HG03575 (cell line): ENCODE data around the gene LILRA2.
"Not testable (repeated sequence)": the region's sequence is repeated elsewhere in the genome, so short reads cannot be mapped to it uniquely, and the experiment has no call there.

Source experiments
- ATAC-seq: cut with Tn5 transposase; IDR thresholded peaks from one replicate; pipeline ENCODE4 v1.9.1; 2021; ENCODE audit not compliant: unreplicated experiment, insufficient number of reproducible peaks, low FRiP score; ENCODE audit errors: extremely low read depth

LILRA2 gene

DNA sequence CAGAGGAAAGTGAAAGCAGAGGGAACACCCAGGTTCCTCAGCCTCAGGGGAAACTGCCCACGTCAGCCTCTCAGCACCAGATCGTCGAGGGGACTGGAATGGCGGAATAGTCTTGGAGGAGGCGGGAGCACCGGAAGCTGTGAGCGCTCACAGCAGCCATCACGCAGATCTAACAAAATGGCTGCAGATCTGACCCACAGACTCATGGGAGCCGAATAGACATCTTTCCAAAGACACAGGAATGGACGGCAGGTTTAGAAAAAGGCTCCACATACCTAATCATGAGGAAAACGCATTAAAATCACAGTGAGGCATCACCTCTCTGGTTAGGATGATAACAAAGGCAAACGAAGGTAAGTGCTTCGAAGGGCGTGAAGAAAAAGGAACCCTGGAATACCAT is 11.8 kb upstream of the LILRA2 start:
- ATAC-seq, result no peak

DNA sequence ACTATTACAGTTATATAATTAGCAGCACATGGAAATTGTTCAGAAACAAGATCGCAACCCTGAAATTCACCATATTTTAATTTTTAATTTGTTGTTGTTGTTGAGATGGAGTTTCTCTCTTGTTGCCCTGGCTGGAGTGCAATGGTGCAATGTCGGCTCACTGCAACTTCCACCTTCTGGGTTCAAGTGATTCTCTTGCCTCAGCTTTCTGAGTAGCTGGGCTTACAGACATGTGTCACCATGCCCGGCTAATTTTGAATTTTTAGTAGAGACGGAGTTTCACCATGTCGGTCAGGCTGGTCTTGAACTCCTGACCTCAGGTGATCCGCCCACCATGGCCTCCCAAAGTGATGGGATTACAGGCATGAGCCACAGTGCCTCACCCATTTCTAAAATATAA is 10.4 kb upstream of the LILRA2 start:
- ATAC-seq, result not testable (repeated sequence)

DNA sequence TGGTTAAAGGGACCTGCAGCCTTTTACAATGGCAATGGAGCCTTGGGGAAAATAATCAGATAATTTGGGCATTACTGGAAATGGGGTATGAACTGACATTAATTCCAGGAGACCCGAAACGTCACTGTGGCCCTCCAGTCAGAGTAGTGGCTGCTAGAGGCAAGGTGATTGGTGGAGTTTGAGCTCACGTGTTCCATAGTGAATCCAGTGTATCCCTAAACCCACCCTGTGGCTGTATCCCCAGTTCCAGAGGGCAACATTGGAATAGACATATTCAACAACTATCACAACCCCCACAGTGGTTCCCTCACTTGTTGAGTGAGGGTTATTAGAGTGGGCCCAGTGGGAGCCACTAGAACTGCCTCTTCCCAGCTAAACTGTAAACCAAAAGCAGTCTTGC is 3.3 kb upstream of the LILRA2 start:
- no peak for ATAC-seq

DNA sequence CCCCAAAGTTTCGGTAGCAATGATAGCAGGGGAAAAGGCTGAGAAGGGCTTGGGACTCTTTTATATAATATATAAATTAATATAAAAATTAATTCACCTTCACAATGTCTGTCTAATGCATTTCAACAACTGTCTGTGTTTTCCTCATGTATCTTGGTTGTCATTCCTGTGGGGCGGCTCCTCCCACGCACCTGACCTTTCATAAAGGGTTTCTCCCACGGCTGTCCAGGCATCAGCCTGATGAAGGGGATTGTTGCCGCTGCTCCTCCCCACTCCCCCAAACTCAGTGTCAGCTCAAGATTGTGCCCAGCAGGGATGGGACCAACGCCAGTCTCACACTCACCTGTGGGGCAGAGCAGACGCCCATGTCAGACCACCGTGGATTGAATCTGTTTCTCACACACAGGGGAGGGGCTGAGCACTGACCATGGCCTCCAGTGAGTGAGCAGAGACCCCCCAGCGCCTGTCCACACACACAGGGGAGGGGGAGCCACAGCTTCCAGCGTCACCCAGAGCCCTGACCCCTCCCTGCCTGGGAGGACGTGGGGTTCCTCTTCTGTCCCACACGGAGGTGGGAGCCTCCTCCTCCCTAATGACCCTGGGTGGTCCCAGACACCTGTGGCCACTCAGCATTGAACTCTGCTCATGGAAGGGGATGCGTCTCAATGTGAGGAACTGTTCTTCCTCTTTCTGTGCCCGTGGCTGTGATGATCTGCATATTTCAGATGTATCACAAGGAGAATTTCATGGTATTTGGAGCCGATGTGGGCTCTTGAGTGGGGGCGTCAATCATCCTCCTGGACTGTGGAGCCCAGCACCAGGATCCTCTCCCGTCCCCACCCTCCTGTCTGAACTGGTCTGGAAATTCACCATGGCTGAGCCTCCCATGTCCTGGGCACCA is 1.6 kb upstream of the LILRA2 start:
- ATAC-seq, result not testable (repeated sequence)

DNA sequence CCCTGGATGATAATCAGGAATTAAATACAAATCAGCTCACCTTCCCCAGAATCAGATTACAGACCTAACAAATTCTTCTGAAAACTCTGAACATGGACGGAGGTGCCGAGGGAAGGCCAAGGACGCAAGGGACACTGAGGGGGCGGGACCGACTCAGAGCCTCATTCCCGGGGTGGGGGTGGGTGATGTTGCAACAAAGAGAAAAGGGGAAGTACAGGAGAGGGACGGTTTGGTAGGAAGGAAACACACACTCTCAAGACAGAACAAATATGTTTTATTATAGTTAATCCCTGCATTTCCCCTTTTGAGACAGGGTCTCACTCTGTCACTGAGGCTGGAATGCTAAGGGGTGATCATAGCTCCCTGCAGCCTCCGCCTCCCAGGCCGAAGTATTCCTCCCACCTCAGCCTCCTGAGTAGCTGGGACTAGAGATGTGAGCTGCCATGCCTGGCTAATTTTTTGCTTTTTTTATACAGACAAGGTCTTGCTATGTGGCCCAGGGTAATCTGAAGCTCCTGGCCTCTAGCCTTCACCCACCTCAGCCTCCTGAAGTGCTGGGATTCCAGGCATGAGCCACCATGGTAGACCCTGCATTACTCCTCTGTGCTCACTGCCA is 786 bp upstream of the LILRA2 start:
- ATAC-seq, result no peak

DNA sequence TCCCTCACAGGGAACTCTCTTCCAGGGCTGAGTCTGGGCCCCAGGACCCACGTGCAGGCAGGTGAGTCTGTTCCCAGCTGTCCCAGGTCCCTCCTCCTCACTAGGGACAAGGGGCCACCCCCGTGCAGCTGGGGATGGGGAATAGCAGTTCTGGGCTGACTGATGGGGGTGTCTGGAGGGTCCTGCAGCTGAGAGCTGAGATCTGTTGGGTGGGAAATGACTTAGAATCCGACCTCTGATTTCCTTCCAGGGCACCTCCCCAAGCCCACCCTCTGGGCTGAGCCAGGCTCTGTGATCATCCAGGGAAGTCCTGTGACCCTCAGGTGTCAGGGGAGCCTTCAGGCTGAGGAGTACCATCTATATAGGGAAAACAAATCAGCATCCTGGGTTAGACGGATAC is 461 bp downstream of the LILRA2 start:
- ATAC-seq, result no peak

DNA sequence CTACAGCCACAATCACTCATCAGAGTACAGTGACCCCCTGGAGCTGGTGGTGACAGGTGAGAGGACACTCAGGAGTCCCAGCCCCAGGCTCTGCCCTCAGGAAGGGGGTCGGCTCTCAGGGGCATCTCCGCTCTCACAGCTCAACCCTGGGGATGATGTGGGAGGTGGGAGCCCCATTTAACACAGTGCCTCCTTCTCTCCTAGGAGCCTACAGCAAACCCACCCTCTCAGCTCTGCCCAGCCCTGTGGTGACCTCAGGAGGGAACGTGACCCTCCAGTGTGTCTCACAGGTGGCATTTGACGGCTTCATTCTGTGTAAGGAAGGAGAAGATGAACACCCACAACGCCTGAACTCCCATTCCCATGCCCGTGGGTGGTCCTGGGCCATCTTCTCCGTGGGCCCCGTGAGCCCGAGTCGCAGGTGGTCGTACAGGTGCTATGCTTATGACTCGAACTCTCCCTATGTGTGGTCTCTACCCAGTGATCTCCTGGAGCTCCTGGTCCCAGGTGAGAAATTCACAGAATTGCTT is 1.0 kb downstream of the LILRA2 start:
- ATAC-seq, result no peak

DNA sequence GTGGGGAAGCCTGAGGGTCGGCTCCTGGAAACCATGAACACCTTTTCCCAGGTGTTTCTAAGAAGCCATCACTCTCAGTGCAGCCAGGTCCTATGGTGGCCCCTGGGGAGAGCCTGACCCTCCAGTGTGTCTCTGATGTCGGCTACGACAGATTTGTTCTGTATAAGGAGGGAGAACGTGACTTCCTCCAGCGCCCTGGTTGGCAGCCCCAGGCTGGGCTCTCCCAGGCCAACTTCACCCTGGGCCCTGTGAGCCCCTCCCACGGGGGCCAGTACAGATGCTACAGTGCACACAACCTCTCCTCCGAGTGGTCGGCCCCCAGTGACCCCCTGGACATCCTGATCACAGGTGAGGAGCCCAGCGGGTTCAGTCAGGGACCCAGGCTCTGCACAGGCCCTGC is 1.6 kb downstream of the LILRA2 start:
- ATAC-seq, result not testable (repeated sequence)

DNA sequence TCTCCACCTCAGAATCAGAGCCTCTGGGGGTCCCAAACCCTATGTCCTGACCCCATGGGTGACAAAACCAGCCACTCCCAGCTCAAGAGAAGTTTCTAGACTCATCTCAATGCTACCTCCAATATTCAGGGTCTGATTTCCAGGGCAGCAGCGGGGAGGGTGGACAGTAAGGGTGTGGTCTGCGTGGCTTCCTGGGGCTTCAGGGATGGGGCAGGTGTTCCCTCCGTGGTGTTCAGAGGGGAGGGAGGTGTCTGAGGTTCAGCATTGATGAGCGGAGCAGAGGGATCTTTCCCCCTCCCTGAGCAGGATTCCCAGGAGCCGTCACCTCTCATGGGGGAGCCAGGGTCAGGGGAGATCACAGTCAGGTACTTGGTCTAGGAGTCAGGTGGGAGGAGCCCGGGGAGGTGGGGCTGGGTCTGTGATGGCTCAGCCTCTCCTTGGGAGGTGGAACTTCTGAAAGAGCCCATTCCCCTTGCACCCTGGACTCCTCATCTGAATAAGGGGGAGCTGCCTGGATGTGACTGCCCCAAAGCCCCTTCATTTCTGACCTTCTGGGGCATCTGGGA is 2.9 kb downstream of the LILRA2 start:
- no peak for ATAC-seq

DNA sequence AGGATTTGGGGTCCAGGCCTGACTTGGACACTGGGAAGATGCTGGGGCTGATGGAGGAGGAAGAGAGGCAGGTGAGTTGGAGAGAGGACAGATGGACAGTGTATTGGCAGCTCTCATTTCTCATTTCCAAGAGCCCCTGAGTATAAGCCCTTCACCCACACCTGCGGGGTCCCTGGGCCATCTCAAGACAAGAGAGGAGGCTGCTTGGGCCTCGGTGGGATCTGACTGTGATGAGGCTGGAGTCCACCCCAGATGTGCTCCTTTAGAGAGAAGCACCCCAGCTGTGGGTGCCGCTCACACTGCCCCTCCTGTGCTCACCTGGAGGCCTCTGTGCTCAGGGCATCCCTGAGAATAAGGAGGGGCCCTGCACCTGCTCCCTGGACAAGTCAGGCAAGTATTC is 3.7 kb downstream of the LILRA2 start:
- no peak for ATAC-seq

DNA sequence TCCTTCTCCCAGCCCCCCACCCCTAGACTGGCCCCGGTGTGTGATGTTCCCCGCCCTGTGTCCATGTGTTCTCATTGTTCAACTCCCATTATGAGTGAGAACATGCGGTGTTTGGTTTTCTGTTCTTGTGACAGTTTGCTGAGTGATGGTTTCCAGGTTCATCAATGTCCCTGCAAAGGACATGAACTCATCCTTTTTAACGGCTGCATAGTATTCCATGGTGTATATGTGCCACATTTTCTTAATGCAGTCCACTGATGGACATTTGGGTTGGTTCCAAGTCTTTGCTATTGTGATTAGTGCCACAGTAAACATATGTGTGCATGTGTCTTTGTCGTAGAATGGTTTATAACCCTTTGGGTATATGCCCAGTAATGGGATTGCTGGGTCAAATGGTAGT is 4.7 kb downstream of the LILRA2 start:
- ATAC-seq, result not testable (repeated sequence)

DNA sequence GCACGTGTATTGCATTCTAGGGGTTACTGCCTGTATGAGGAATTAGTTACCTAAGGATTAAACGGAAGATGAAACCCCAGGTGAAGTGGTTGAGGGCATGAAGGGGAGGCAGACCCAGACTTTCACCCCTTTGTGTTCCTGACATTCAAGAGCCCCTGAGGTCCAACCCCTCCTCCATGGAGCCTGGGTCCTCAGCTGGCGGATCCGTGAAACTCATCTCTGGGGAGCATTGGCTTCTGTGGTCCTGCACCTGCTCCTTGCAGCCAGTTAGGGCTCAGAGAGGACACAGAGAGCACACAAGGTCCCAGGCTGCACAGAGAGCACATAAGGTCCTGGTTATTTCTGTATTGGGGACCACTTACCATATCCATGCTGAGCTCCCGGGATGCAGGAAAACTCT is 12.8 kb downstream of the LILRA2 start:
- ATAC-seq, result no peak

DNA sequence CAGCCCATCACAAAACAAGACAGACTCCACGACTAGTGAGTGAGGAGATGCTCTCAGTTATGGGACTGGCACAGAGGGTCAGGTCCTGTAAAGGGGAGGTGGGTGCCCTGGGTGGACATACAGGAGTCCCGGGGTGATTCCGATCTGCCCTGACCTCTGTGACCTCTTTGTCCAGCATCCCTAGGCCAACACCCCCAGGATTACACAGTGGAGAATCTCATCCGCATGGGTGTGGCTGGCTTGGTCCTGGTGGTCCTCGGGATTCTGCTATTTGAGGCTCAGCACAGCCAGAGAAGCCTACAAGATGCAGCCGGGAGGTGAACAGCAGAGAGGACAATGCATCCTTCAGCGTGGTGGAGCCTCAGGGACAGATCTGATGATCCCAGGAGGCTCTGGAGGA is 13.4 kb downstream of the LILRA2 start:
- ATAC-seq, result no peak

DNA sequence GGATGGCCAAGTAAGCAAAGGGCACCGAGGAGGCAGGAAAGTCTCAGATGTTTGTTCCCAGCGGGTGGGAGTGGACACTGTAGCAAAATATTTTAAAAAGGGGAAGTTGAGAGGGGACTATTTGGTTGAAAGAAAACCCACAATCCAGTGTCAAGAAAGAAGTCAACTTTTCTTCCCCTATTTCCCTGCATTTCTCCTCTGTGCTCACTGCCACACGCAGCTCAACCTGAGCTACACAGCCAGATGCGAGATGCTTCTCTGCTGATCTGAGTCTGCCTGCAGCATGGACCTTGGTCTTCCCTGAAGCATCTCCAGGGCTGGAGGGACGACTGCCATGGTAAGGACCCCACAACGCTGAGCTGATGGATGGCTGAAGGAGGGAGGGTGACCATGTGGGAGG is 19.9 kb downstream of the LILRA2 start, which contains the start of gene LILRA1:
Gene LILRA1, plus strand, starts transcription at position 188 of the 400 bp plus-strand sequence. CDS start 613 bp downstream, outside the sequence.
- not testable (repeated sequence) for ATAC-seq

DNA sequence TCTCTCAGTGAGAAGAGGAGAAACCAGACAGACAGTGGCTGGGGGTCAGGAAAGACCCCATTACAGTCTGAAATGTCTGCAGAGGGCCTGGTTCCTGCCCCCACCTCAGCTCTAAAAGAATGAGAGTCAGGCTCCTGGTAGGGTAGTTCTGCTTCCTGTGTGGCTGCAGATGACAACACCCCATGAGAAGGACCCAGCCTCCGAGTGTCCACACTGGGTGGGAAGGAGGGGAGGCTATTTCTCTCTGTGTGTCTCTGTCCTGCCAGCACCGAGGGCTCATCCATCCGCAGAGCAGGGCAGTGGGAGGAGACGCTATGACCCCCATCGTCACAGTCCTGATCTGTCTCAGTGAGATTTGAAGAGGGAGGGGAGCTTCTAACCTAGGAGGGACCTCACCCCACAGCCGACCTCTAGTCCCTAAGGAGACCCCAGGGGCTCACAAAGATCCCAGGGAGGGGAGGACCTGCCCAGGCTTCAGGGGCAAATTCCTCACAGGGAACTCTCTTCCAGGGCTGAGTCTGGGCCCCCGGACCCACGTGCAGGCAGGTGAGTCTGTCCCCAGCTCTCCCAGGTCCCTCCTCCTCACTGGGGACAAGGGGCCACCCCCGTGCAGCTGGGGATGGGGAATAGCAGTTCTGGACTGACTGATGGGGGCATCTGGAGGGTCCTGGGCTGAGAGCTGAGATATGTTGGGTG is 20.5 kb downstream of the LILRA2 start:
- ATAC-seq, result not testable (repeated sequence)

DNA sequence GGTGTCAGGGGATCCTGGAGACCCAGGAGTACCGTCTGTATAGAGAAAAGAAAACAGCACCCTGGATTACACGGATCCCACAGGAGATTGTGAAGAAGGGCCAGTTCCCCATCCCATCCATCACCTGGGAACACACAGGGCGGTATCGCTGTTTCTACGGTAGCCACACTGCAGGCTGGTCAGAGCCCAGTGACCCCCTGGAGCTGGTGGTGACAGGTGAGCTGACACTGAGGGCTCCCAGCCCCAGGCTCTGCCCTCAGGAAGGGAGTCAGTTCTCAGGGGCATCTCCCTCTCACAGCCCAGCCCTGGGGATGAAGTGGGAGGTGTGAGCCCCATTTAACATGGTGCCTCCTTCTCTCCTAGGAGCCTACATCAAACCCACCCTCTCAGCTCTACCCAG is 21.1 kb downstream of the LILRA2 start:
- no peak for ATAC-seq

DNA sequence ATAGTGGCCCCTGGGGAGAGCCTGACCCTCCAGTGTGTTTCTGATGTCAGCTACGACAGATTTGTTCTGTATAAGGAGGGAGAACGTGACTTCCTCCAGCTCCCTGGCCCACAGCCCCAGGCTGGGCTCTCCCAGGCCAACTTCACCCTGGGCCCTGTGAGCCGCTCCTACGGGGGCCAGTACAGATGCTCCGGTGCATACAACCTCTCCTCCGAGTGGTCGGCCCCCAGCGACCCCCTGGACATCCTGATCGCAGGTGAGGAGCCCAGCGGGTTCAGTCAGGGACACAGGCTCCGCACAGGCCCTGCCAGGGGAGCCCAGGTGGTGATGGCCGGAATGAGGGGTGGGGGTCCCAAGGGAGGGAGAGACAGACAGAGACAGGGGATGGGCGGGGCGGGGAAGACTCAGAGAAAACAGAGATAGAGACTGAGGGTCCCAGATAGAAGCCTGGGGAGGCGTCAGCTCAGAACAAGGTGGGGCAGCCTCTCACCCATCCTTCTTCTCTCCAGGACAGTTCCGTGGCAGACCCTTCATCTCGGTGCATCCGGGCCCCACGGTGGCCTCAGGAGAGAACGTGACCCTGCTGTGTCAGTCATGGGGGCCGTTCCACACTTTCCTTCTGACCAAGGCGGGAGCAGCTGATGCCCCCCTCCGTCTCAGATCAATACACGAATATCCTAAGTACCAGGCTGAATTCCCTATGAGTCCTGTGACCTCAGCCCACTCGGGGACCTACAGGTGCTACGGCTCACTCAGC is 22.3 kb downstream of the LILRA2 start:
- ATAC-seq, result not testable (repeated sequence)

DNA sequence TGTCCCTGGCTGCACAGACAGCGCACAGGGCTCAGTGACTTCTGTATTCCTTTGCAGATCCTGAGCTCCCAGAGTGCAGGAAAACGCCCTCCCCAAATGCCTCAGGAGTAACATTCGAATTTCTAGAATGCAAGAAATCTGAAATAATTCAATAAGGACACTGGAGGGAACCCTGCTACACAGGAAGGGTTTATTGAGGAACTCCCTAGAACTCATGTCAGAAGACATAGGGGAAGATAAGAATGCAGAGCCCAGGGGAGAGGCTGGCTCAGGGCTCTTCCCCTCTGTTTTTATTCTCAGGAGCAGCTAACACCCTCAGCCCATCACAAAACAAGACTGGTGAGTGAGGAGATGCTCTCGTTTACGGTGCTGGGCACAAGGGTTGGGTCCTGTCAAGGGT is 26.6 kb downstream of the LILRA2 start:
- no peak for ATAC-seq

DNA sequence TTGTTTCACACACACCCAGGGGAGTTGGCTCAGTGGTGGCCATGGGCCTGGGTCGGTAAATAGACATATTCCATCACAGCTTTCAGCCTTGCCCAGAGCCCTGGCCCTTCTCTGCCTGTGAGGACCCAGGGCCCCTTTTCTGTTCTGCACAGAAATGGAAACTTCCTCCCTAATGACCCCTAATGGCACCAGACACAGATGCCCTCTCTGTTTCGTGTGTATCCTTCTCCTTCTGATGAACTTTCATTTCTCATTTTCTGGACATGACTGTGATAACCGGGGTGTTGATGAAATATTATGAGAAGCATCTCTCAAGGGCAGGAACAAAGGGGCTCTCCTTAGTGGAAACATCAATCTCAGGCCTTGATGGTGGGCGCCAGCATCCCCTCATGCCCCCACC is 32.6 kb downstream of the LILRA2 start:
- ATAC-seq, result no peak
